Panc1 (cell line): Measurements from ENCODE around the gene POLRMT. TPM values are rescaled to one million over a fixed set of nuclear protein-coding genes. Genes with fewer than 3 reads are reported as not detected.

Source experiments
- ATAC-seq: fragments of 200-7000 bp; cut with Tn5 transposase; 2 replicates; pipeline ENCODE4 v1.9.1; 2020; ENCODE audit warnings: mild to moderate bottlenecking, moderate library complexity
- BruUV-seq: library from RNA; stranded (reverse); fragments of 400-500 nt; replicated peaks from 2 replicates; lab custom pipeline; 2021; lab: Mats Ljungman, UMichigan
- CTCF ChIA-PET: fragments of 300-600 bp; sonication (Branson Sonifier 250); formaldehyde crosslinking; loops from one replicate; lab custom pipeline; 2022; ENCODE audit warnings: antibody characterized with exemption; lab: Charles Lee
- POLR2A ChIA-PET: fragments of 300-600 bp; sonication (Branson Sonifier 250); formaldehyde crosslinking; loops from one replicate; lab custom pipeline; 2022; ENCODE audit warnings: antibody characterized with exemption; lab: Charles Lee
- DNase-seq: peaks from one replicate; pipeline ENCODE4 v3.0.0-alpha.2; 2010; ENCODE audit warnings: low read depth, low spot score
- H3K27ac ChIP-seq: 2 replicates; pipeline ENCODE4 v1.5.1; 2011; ENCODE audit warnings: mild to moderate bottlenecking, low read length, inconsistent platforms
- H3K27me3 ChIP-seq: fragments of 200-500 bp; sonication (Bioruptor generic); 2 replicates; pipeline ENCODE4 v1.6.0; 2014; ENCODE audit warnings: low read length, inconsistent platforms; ENCODE audit not compliant: control insufficient read depth, insufficient read depth
- H3K36me3 ChIP-seq: fragments of 200-500 bp; sonication (Bioruptor generic); 2 replicates; pipeline ENCODE4 v1.5.1; 2014; ENCODE audit warnings: inconsistent platforms, mild to moderate bottlenecking, low read length, moderate library complexity; ENCODE audit not compliant: control insufficient read depth, insufficient read depth
- H3K4me1 ChIP-seq: 2 replicates; pipeline ENCODE4 v1.5.1; 2011; ENCODE audit warnings: inconsistent platforms, mild to moderate bottlenecking, low read length, moderate library complexity; ENCODE audit not compliant: control insufficient read depth, insufficient read depth
- H3K4me3 ChIP-seq, 2 experiments: 2 replicates each; pipeline ENCODE4 v1.5.1; 2011 to 2012; ENCODE audit warnings: low read depth in 2 of 2, low read length in 2 of 2, mild to moderate bottlenecking in 2 of 2, inconsistent platforms in 1 of 2, moderate library complexity in 1 of 2
- H3K9me3 ChIP-seq: fragments of 200-500 bp; sonication (Bioruptor generic); 2 replicates; pipeline ENCODE4 v1.5.1; 2014; ENCODE audit warnings: low read depth, mild to moderate bottlenecking, inconsistent platforms, low read length, moderate library complexity; ENCODE audit not compliant: control insufficient read depth, insufficient read depth
- POLR2AphosphoS5 ChIP-seq: IDR thresholded peaks from 2 replicates; pipeline ENCODE4 v1.6.1; 2012; ENCODE audit warnings: mild to moderate bottlenecking, low read depth, low read length, moderate library complexity
- SIN3A ChIP-seq: IDR thresholded peaks from 2 replicates; pipeline ENCODE4 v1.6.1; 2012; ENCODE audit warnings: low read depth, mild to moderate bottlenecking, low read length, moderate library complexity, borderline replicate concordance; ENCODE audit not compliant: insufficient read depth
- TCF7L2 ChIP-seq: IDR thresholded peaks from 2 replicates; pipeline ENCODE4 v1.6.1; 2011; ENCODE audit warnings: mild to moderate bottlenecking, low read depth, low read length, inconsistent platforms
- in situ Hi-C: cut with HindIII; loops from 2 replicates; pipeline ENCODE4 v1.10.0; 2016; ENCODE audit warnings: low sequenced_read_pairs, low pct_unique_long_range_greater_than_20kb
- intact Hi-C: fragments of 100-400 bp; cut with micrococcal nuclease; formaldehyde crosslinking; loops from one replicate; pipeline ENCODE4 v1.10.0; 2022; ENCODE audit not compliant: unreplicated experiment
- total RNA-seq: library from RNA; stranded (reverse); gene quantifications from one replicate; pipeline ENCODE4 v1.2.1, GENCODE V29; 2021; ENCODE audit not compliant: unreplicated experiment
- TF ChIP-seq, protein P1 (sequence below), 2 experiments: IDR thresholded peaks; 2 replicates each; pipeline ENCODE4 v1.6.1; 2011 to 2012; ENCODE audit warnings: low read depth in 2 of 2, control low read depth in 1 of 2, low read length in 1 of 2, mild to moderate bottlenecking in 1 of 2, moderate library complexity in 1 of 2; ENCODE audit not compliant: insufficient read depth in 1 of 2
- TF ChIP-seq, protein P2 (sequence below): fragments of 450-650 bp; IDR thresholded peaks from 2 replicates; pipeline ENCODE4 v1.5.1; 2017; ENCODE audit warnings: mild to moderate bottlenecking

Gene POLRMT
- total RNA-seq, 1 experiment from 2014 or later: 56.0 TPM

DNA sequence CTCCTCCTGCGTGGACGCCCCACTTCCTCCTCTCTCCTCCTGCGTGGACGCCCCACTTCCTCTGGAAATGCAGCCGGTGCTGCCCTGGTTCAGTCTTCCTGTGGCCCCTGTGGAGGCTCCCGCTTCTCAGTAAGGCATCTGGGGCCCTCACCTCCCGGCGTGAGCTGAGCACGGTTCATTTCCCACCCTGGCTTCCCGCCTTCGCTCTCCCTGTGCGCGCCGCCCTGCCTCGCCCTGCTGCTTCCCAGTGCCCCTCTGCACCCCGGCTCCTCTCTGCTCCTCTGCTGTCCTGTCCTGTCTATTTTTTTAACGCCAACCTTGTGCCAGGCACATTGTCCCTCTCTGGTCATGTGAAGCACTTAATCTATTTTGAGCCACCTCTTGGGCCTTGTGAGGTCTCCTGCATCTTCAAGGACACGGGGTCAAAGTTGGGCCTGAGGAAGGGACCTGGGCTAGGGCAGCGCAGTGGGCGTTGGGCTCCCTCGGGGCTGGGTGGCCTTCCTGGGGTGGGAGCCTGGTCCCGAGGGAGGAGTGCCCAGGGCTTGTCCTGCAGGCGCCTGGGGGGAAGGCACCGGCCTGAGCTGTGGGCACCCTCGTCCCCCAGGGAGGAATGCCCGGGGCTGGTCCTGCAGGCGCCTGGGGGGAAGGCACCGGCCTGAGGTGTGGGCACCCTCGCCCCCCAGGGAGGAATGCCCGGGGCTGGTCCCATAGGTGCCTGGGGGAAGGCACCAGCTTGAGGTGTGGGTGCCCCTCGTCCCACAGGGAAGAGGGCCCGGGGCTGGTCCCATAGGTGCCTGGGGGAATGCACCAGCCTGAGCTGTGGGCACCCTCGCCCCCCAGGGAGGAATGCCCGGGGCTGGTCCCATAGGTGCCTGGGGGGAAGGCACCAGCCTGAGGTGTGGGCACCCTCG is 30.7 kb downstream of the POLRMT start:
- H3K27ac ChIP-seq: no peak overlapping the region
- no TSS peak for BruUV-seq
- DNase-seq: no peak
- POLR2A ChIA-PET: no interaction called here
- intact Hi-C loops: no loop called here
- TF ChIP-seq SIN3A (no peak), POLR2AphosphoS5 (no peak), TCF7L2 (no peak)
- TF ChIP-seq, protein P1, sequence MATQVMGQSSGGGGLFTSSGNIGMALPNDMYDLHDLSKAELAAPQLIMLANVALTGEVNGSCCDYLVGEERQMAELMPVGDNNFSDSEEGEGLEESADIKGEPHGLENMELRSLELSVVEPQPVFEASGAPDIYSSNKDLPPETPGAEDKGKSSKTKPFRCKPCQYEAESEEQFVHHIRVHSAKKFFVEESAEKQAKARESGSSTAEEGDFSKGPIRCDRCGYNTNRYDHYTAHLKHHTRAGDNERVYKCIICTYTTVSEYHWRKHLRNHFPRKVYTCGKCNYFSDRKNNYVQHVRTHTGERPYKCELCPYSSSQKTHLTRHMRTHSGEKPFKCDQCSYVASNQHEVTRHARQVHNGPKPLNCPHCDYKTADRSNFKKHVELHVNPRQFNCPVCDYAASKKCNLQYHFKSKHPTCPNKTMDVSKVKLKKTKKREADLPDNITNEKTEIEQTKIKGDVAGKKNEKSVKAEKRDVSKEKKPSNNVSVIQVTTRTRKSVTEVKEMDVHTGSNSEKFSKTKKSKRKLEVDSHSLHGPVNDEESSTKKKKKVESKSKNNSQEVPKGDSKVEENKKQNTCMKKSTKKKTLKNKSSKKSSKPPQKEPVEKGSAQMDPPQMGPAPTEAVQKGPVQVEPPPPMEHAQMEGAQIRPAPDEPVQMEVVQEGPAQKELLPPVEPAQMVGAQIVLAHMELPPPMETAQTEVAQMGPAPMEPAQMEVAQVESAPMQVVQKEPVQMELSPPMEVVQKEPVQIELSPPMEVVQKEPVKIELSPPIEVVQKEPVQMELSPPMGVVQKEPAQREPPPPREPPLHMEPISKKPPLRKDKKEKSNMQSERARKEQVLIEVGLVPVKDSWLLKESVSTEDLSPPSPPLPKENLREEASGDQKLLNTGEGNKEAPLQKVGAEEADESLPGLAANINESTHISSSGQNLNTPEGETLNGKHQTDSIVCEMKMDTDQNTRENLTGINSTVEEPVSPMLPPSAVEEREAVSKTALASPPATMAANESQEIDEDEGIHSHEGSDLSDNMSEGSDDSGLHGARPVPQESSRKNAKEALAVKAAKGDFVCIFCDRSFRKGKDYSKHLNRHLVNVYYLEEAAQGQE (IDR thresholded peaks at IDR 0.05; ENCODE audit: insufficient read depth in 1 of 2, low read depth in 2 of 2, low read length in 1 of 2): no peak
- TF ChIP-seq, protein P2, sequence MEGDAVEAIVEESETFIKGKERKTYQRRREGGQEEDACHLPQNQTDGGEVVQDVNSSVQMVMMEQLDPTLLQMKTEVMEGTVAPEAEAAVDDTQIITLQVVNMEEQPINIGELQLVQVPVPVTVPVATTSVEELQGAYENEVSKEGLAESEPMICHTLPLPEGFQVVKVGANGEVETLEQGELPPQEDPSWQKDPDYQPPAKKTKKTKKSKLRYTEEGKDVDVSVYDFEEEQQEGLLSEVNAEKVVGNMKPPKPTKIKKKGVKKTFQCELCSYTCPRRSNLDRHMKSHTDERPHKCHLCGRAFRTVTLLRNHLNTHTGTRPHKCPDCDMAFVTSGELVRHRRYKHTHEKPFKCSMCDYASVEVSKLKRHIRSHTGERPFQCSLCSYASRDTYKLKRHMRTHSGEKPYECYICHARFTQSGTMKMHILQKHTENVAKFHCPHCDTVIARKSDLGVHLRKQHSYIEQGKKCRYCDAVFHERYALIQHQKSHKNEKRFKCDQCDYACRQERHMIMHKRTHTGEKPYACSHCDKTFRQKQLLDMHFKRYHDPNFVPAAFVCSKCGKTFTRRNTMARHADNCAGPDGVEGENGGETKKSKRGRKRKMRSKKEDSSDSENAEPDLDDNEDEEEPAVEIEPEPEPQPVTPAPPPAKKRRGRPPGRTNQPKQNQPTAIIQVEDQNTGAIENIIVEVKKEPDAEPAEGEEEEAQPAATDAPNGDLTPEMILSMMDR: no peak
- H3K9me3 ChIP-seq: no peaks in the 10 kb centered on the region
- H3K36me3 ChIP-seq: no peaks in the 10 kb centered on the region
- in situ Hi-C loops: no loop called here
- no peak for ATAC-seq
- H3K4me3 ChIP-seq: no peak overlapping the region
- no peaks in the 10 kb centered on the region for H3K27me3 ChIP-seq
- H3K4me1 ChIP-seq: no peaks in the 10 kb centered on the region
- CTCF ChIA-PET: no interaction called here

DNA sequence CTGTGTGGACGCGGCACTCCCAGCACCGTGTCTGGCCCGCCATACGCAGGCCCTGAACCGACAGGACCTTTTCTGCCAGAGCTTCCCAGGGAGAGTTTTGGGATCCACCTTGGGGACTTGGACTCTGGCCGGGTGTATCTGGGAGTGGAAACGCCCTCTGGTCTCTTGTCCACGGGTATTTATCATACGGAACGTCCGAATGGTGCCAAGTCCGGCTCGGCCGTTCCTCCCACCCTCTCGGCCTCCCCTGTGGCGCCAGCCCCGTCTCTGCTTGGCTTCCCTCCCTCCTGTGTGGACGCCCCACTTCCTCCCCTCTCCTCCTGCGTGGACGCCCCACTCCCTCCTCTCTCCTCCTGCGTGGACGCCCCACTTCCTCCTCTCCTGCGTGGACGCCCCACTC is 31.5 kb downstream of the POLRMT start:
- no peak for TF ChIP-seq POLR2AphosphoS5
- TF ChIP-seq, protein P1 (IDR thresholded peaks at IDR 0.05; ENCODE audit: insufficient read depth in 1 of 2, low read depth in 2 of 2, low read length in 1 of 2): no peak
- no peak for TF ChIP-seq TCF7L2
- TF ChIP-seq SIN3A: no peak
- TF ChIP-seq, protein P2: no peak
- H3K36me3 ChIP-seq: no peaks in the 10 kb centered on the region
- H3K27ac ChIP-seq: no peak overlapping the region
- ChIA-PET CTCF (no interaction called here), POLR2A (no interaction called here)
- no peaks in the 10 kb centered on the region for H3K4me1 ChIP-seq
- H3K9me3 ChIP-seq: no peaks in the 10 kb centered on the region
- no peaks in the 10 kb centered on the region for H3K27me3 ChIP-seq
- no TSS peak for BruUV-seq
- intact Hi-C loops: no loop called here
- H3K4me3 ChIP-seq: no peak overlapping the region
- in situ Hi-C loops: no loop called here
- ATAC-seq: no peak
- DNase-seq: no peak
